GM18508 (cell line): ENCODE data around the gene SHROOM3.

Experiments used
- ATAC-seq: cut with Tn5 transposase; IDR thresholded peaks from one replicate; pipeline ENCODE4 v1.9.1; 2021; ENCODE audit warnings: moderate number of reproducible peaks; ENCODE audit not compliant: insufficient read depth, unreplicated experiment

Gene SHROOM3

DNA sequence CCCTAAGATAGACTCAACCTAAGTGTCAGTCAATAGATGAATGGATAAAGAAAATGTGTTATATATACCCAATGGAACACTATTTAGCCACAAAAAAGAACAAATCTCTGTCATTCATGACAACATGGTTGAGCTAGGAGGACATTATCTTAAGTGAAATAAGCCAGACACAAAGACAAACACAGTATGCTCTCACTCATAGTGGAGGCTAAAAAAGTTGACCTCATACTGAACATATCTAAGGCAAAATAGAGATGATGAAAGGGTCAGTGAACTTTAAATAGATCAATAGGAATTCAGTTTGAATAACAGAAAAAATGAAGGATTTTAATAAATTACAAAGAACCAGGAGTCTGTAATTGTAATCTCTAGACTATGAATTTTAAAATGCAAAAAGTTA, 356.4 kb downstream of the SHROOM3 start:
- ATAC-seq, result no peak

DNA sequence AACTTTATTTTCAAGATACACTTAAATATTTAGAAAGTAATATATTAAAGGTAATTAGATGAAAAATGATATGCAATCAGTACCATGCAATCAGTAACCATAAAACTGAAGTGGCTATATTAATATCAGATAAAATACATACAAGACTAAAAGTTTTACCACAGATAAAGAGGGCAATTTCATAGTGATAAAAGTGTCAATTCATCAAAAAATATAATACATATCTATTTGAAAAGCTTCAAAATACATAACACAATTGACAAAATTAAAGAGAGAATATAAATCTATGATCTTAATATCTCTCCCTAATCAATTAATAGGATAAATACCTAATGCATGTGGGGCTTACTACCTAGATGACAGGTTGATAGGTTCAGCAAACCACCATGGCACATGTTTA, 357.4 kb downstream of the SHROOM3 start:
- no peak for ATAC-seq

DNA sequence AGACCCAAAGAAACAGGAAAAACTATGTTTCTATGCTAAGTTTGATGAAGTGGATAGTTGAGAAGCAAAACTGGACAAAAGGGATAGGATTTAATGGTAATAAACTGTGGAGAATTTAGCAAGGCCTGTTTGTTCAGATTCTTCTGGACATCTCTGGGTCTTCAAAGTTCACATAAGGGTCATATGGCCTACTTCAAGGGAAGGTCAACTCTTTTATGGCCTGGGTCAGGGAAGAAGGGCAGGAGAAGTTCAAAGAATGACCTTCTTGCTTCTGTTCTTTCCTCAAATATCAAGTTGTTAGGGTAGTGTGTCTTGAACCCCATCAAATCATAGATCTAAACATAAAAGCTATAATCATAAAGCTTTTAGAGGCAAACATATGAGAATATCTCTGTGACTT, 360.2 kb downstream of the SHROOM3 start:
- ATAC-seq, result no peak

DNA sequence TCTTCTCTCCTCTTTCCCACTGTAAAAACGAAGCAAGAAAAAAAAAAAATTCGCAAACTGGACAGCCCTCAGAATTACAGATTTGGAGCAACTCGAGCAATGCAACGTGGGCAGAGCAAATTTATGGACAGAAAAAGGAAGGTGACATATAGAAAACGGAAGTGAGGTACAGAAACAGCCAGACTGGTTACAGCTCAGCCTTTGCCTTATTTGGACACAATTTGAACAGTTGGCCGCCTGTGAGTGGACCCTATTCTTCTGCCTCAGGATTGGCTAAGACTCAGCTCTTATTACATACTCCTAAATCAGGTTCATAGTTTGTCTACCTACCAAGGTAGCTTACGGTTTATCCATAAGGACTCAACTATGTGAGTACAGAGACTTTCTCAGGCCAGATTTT, 364.1 kb downstream of the SHROOM3 start:
- ATAC-seq, result no peak

DNA sequence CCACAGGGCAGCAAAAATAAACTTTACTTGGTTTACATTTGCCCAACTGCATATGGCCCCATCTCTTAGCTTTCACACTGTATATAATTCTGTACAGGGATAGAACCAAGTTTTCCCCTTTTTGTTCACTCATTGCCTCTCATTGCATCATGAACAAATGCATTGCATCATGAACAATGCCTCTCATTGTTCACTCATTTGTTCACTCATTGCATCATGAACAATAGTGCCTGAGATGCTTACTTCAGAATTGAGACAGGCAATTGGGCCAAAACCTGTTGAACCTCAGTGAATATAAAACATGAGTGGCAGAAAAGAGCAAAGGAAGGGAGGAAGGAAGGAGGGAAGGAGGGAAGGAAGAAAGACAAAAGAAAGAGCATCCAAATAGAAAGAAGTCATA, 364.7 kb downstream of the SHROOM3 start:
- ATAC-seq, result no peak

DNA sequence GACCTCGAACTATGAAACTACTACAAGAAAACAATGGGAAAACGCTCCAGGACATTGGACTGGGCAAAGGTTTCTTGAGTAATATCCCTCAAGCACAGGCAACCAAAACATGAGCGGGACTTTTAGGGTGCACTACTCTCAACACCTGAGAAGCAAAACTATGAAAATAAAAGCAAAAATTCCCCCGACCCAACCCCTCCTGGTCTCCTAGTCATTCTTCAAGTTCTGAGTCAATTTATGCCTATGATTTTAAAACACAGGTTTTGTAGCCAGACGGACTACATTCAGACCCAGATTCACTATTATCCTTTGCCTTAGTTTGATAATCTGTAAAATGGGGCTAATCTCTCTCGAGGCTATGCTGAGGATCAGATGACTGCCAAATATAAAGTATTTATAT, 365.9 kb downstream of the SHROOM3 start:
- no peak for ATAC-seq

DNA sequence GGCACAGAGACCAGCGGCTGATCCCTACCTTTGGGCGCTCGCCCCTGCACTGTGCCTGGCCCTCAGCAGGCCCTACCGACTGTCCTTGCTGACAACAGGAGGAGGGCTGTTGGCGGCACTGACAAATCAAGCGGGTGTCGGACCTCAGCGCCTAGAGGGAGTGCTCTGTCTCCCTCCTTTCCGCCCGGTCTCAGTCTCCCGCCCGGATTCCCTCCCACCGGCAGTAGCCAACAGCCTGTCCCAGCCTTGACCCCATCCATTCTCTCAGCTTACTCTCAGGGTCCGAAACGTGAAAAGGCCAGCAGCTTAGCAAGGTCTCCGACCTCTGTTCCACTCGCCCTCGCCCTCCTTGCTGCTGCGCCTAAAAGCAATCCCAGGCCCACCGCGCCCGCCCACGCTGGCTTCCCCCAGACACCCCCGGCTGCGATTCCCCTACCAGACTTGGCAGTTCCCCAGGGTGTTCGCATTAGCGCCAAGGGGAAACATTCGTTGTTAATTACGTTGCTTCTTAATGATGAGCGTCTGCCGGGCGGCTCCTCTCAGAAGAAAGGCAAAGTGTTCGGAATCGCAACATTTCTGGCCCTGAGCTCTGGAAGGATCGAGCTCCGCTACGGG, 366.7 kb downstream of the SHROOM3 start:
- no peak for ATAC-seq

DNA sequence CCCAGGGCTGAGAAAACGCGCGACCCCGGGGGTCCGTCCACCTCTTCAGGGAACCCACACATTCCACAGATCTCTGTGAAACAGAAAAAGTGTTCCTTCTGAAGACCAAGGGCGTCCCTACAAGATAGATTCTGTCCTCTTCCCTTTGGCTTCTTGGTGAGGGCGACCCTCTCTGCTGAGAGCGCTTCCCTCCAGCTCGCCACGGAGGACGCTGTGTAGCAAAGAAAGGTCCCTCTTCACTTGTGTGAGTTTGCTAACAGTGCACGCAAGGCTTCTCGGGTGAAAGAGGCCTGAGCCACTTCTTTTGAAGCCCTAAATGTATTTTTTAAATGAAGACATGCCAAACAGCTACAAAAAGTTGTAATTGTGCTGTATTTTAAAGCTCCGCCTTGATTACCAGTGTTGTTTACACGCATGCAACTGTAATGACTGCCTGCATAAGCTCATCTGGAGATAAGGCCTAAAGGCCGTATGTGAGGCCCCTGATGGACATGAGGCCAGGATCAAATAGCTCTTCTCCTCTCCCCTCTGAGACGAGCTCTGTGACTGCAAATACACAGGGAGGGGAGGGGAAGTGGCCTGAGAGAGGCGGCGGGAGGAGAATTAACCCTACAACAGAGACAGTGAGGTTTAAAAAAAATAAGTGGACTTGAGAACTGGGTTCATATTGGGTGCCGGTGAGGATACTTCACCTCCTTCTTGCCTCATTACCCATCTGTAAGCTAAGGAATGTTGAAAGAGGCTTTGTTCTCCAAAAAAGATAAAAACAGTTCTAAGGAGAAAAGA, 367.4 kb downstream of the SHROOM3 start:
- no peak for ATAC-seq

DNA sequence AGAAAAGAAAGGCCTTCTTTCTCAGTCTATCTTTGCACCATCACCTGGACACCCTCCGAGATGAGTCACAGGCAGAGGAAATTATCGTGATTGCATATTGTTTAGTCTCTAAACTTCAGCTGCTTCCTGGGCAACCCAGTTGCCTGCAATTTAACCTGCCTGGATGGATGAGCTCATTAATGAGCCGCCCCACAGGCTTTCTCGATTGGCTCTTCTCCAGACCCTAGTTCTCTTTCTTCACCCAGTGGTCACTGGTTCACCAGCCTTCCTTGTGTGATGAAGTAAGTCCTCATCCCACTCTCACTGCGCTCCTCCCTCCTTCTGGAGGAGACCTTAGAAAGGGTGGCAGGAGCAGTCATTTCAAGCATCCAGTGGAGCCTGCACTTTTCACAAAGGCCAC, 368.5 kb downstream of the SHROOM3 start:
- no peak for ATAC-seq

DNA sequence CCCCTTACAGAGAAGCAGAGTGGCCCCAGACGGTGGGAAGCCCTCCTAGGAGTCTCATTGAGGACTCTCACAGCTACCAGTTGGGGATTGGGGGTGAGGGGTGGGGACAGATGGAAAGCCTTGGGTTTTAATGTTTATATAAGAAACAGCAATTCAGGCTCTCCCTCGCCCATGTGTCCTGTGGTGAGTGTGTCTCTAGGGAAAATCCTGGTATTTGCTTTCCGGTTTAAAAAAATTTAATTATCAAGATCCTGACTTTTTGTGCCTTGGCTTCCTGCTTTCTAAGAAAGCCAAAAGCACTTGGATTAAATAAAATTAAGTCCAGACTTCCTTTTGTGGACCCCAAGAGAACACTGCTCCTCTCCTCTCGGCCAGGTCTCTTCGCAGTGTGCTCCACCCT, 369.1 kb downstream of the SHROOM3 start:
- no peak for ATAC-seq

DNA sequence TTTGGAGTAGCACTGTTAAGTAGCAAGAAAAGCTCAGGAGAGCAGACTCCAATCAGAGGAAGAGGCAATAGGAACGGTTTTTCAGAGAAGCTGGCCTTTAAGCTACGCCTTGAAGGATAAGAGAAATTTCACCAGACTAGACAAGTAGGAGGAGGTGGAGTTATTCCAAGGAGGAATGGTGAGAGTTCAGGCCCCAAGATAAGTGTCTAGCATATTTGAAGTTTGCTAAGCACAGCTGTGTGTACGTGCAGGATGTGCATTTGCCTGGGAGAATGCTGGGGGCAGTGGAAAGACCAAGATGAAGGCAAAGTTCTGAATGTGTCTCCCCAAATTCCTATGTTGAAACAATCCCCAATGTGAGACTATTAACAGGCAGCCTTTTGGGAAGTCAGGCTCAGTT, 371.3 kb downstream of the SHROOM3 start:
- no peak for ATAC-seq

DNA sequence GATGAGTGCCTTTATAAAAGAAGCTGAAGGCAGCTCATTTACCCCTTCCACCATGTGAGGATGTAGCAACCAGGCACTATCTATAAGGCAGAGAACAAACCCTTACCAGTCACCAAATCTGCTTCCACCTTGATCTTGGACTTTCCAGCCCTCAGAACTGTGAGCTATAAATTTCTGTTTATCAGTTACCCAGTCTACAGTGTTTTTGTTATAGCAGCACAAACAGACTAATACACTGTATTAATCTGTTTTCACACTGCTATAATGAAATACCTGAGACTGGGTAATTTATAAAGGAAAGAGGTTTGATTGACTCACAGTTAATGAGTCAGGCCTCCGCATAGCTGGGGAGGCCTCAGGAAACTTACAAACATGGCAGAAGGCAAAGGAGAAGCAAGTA, 371.7 kb downstream of the SHROOM3 start:
- ATAC-seq, result no peak

DNA sequence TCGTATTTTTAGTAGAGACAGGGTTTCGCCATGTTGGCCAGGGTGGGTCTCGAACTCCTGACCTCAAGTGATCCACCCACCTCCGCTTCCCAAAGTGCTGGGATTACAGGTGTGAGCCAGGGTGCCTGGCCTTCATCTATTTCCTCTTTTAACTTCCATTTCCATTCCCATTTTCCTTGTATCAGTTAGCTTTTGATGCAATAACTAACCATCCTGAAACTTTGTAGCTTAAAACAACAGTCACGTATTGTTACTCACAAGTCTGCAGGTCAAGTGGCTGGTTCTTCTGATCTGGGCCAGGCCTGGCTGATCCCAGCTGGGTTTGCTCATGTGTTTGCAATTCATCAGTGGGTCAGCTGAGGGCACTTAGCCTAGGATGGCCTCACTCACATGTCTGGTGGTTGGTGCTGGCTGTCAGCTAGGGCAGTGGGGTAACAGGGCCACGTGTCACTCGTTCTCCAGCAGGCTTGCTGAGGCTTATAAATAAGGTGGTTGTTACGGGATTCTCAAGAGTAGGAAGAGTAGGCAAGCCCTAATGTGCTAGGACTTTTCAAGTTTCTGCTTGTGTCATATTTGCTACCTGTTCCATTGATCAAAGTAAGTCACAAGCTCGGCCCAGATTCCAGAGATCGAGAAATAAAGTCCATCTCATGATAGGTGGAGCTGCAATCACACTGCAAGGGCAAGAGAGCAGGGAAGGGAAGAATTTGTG, 374.7 kb downstream of the SHROOM3 start:
- ATAC-seq, result no peak

DNA sequence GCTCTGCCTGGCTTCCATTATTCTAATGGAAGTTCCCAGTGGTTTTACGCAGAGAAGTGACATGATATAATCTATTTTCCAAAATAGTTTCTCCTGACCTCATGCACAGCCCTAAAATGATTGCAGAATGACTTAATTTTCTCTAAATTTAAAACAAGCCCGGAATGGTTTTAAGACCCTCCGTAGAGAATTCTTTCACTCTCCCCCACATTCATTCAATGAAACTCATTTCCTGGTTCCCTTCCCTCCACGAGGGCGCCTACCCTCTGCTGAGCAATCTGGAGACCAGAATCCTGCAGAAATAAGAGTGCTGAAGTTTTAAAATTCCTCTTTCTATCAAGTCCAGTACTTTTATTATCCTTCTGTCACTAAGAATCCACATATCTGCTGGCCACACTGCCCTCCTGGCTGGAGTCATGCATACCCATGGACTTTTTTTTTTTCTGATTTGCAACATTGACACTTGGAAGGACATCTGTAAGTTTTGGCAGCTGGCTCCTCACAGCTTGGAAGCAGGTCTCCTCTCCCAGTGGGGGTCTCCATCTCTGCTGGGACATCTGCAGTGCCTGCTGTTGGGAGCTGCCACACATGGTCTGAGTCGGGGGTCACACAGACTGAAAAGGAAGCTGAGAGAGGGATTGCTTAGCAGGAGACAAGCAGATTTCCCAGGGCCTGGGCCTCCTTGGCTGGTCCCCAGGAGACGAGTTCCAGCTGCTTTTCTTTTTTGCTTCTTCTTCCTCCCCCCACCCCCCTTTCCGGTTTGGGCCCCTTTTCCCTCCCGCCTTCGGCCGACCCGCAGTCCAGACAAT, 376.8 kb downstream of the SHROOM3 start:
- ATAC-seq, result no peak

DNA sequence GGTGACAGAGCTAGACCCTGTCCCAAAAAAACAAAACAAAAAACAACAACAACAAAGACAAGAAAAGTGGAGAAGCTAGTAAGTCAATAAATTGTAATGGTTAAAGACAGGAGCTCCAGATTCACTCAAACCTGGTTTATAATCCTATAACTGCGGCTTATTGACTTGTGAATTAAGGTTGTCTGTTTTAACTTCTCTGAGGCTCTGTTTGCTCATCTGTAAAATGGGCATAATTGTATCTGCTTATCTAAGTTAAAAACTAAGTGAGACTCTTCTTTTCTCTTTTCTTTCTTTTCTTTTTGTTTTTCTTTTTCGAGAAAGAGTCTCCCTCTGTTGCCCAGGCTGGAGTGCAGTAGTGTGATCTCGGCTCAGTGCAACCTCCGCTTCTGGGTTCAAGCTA, 378.0 kb downstream of the SHROOM3 start:
- ATAC-seq, result no peak

DNA sequence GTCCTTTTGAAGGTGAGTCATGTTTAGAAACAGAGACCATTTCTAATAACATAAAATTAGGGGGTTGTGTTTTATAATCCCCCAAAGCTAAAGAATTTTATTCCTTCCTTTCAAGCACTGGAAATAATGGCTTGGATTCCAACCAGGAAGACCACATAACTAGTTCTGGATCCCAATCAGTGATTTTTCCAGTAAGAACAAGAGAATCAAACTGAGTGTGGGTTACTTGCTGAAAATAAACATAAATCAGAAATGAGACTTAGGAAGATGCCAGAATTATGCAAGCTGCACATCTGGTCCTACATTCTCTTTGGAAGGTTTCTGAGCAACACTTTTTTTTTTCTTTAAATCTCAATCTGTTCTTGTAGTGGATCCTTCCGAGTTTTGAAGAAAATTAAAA, 386.6 kb downstream of the SHROOM3 start:
- no peak for ATAC-seq

DNA sequence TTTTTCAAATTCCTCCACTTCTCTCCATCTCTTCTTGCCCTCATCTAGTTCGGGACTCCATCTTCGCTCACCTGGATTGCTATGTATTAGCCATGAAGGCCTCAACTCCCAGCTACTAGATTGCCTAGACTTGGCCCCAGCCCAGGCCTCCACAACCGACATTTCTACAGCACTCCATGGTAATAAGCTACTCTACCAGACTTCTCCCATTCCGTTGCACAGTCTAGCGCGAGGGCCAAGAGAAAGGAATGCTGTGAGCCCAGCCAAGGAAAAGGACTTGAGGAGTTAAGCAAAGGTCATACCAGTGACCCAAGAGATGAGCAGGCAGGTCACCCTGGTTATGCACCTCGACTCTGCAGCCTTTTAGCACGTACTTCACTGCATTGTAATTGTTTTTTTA, 387.3 kb downstream of the SHROOM3 start:
- no peak for ATAC-seq

DNA sequence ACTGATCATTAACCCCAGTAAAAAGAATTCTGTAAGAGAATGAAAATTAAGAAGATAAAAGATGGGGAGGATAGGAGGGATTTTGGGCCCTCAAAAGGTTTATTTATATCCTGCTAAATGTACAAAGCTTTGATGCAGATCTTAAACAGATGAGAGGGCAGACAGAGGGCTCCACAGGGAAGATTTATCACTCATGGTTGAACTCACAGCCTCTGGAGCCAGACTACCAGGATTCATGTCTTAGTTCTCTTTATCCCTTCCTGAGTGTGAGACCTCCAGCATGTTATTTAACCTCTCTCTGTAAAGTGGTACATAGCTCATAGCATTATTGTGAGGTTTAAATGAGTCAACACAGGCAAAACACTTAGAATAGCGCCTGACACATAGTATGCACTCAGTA, 388.5 kb downstream of the SHROOM3 start:
- ATAC-seq, result no peak

DNA sequence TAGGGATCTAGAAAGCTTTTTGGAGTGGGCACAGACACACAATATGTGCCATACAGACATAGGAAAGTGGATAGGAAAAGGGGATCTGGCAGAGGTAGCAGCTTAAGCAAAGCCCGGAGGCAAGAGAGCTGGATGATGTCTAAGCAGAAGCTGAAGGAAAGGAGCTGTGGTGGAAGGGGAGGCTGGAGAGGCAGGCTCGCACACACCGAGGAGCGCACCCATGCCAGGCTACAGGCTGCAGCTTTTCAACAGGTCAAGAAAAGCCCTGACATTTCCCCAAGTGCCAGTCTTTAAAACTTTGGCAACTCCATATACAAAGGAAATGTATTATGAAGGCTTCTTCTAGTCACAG, 395.6 kb downstream of the SHROOM3 start:
- no peak for ATAC-seq

DNA sequence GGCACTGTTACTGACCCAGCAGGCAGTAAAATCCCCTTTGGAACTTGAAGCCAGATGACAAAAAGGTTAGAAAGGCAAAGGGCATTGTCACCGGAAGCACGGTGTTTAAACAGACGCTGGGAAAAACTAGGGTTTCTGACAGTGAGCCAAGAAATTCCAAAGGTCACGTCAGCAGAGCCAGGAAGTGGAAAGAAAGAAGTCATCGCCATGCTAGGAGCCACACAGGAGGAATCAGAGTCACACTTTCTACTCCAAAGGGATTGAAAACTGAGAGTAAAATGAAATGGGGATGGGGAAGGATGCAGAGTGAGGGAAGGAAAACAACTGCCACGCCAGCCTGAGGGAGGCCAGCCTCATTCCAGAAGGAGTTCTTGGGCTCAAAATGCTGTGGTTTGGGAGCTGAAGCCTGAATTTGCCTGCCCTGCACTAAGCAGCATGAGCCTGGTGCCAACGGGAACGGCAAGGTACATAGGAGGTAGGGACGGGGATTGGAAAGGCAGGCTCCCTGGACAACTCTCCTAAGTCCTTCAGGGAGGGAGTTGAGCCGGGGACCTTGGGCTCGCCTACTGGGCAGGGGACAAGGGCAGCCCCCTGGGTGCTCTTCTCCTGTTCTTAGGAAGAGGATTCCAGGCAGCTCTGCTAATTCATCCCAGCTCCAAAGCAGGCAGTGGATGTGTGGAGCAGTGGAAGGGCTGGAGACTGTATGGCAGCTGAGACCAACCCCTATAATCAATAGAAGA, 396.1 kb downstream of the SHROOM3 start:
- ATAC-seq, result no peak
